ENCODE data around the gene PDLIM1. TPM values are rescaled to one million over a fixed set of nuclear protein-coding genes. Genes with fewer than 3 reads are reported as not detected.

The PDLIM1 gene
- polyA plus RNA-seq, 1 of the 3 experiments (the other 2 are of a cell fraction) = 97.2 TPM

DNA sequence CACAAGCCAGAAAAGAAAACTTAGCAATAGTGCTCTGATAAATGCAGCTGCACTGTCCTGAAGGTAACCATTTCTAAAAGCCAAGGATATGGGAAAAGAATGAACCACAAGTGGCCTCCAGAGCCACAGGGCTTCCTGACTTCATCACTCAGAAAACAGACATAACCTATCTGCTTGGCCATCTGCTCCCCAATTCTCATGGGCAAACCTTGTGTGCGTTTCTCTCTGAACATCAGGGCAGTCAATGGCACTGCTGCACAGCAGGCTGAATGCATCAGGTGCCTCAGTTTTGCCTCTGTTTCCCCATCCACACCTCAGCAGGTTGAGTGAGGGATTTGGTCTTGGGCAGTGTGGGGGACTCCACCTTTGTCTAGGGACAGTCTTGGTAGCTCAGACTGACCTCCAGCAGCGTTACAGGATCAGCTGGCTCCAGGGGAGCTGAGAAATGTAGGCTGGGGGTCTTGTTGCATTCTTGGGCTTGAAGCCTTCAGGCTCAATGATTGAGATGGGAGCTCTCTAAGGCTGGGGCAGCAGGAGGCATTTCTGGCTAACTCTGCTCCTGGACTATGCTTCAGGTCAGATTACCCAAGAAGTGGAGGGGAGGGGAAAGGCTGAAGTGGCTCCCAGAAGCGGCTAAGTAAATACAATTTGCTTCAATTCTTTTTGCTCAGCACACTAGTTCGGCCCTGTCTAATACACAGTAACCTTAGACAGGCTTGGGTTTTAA lies 23.6 kb upstream of the PDLIM1 start:
- no peak overlapping the region for H3K4me2 ChIP-seq
- no peak for DNase-seq
- H3K9me3 ChIP-seq = no peaks in the 10 kb centered on the region
- CTCF ChIA-PET = interaction anchor here (1.2 to 1.8 kb wide), 2 partner anchors 12 to 71 kb away, joined by 4 to 5 read pairs; no protein-coding TSS in a partner anchor
- no peaks in the 10 kb centered on the region for H3K27me3 ChIP-seq (ENCODE audit: insufficient read depth)
- H4K20me1 ChIP-seq (ENCODE audit: insufficient read depth) = no peaks in the 10 kb centered on the region
- H3K4me3 ChIP-seq (ENCODE audit: low read depth in 2 of 2, low read length in 1 of 2) = no peak overlapping the region
- H3F3A ChIP-seq (replicated peaks; ENCODE audit: insufficient read depth) = peaks cover 3% of the 10 kb centered on the region
- POLR2A ChIA-PET = no interaction called here
- no peak for TF ChIP-seq FOXM1 (IDR thresholded peaks at IDR 0.05; ENCODE audit: low read depth)
- no peak for TF ChIP-seq TCF12 (IDR thresholded peaks at IDR 0.05)
- H2AFZ ChIP-seq (ENCODE audit: low read depth) = no peak overlapping the region
- H3K4me1 ChIP-seq (ENCODE audit: control insufficient read depth in 1 of 2, insufficient read depth in 2 of 2, low read depth in 1 of 2, low read length in 1 of 2) = peaks cover 0 to 5% of the 10 kb centered on the region in 2 experiments; a peak in 1 of 4 replicates
- no peaks in the 10 kb centered on the region for H3K36me3 ChIP-seq (replicated peaks in 1 of 2; ENCODE audit: control insufficient read depth in 1 of 2, insufficient read depth in 2 of 2, low read length in 1 of 2)
- no peaks in the 10 kb centered on the region for H3K9me2 ChIP-seq
- H3K9ac ChIP-seq = no peak overlapping the region
- no peak overlapping the region for H3K27ac ChIP-seq (ENCODE audit: low read depth in 2 of 2, low read length in 1 of 2)
- 91% methylated on average over 4 of the region's 4 CpGs for WGBS (ENCODE audit: low lambda C conversion rate)
- no peaks in the 10 kb centered on the region for H3K79me2 ChIP-seq (ENCODE audit: insufficient read depth)

DNA sequence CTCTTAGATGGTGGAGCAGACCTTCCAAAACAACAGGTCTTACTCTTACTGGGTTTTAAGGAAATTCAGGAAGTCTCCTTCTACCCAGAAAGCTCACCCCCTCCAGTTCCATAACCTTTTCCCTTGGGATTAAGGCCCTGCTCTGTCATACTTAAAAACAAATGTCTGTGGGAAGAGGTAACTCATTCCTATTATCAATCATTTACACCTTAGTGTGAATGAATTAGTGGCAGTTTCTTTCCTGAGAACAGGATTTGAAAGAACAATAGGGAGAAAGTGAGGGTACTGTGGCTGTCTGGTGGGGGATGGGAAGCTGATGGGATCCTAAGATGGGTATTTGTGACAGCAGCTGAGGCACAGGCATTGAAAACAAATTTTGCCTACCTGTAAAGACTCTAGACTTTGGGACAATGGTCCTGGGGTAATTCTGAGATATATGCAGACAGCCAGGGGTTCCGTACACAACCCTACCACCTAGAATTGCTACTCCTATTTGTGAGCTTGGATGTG lies 22.2 kb upstream of the PDLIM1 start:
- H3K9me2 ChIP-seq = no peaks in the 10 kb centered on the region
- TF ChIP-seq, protein P1, sequence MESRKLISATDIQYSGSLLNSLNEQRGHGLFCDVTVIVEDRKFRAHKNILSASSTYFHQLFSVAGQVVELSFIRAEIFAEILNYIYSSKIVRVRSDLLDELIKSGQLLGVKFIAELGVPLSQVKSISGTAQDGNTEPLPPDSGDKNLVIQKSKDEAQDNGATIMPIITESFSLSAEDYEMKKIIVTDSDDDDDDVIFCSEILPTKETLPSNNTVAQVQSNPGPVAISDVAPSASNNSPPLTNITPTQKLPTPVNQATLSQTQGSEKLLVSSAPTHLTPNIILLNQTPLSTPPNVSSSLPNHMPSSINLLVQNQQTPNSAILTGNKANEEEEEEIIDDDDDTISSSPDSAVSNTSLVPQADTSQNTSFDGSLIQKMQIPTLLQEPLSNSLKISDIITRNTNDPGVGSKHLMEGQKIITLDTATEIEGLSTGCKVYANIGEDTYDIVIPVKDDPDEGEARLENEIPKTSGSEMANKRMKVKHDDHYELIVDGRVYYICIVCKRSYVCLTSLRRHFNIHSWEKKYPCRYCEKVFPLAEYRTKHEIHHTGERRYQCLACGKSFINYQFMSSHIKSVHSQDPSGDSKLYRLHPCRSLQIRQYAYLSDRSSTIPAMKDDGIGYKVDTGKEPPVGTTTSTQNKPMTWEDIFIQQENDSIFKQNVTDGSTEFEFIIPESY (IDR thresholded peaks at IDR 0.05; ENCODE audit: borderline replicate concordance, low read depth) = no peak
- H3K4me2 ChIP-seq = no peak overlapping the region
- ChIA-PET POLR2A (no interaction called here), CTCF (interaction anchor here (1.8 kb wide), 1 partner anchor 70 kb away, joined by 5 read pairs; no protein-coding TSS in a partner anchor)
- H3K9ac ChIP-seq = no peak overlapping the region
- no peak overlapping the region for H2AFZ ChIP-seq (ENCODE audit: low read depth)
- H3K9me3 ChIP-seq = no peaks in the 10 kb centered on the region
- H3K79me2 ChIP-seq (ENCODE audit: insufficient read depth) = no peaks in the 10 kb centered on the region
- H3K4me1 ChIP-seq (ENCODE audit: control insufficient read depth in 1 of 2, insufficient read depth in 2 of 2, low read depth in 1 of 2, low read length in 1 of 2) = peaks cover 0 to 5% of the 10 kb centered on the region in 2 experiments; a peak in 1 of 4 replicates
- no peak for DNase-seq
- 100% methylated on average over 1 of the region's 1 CpG for WGBS (ENCODE audit: low lambda C conversion rate)
- no peak overlapping the region for H3K27ac ChIP-seq (ENCODE audit: low read depth in 2 of 2, low read length in 1 of 2)
- no peaks in the 10 kb centered on the region for H3K36me3 ChIP-seq (replicated peaks in 1 of 2; ENCODE audit: control insufficient read depth in 1 of 2, insufficient read depth in 2 of 2, low read length in 1 of 2)
- no peaks in the 10 kb centered on the region for H4K20me1 ChIP-seq (ENCODE audit: insufficient read depth)
- H3F3A ChIP-seq (replicated peaks; ENCODE audit: insufficient read depth) = peaks cover 12% of the 10 kb centered on the region
- no peaks in the 10 kb centered on the region for H3K27me3 ChIP-seq (ENCODE audit: insufficient read depth)
- H3K4me3 ChIP-seq (ENCODE audit: low read depth in 2 of 2, low read length in 1 of 2) = no peak overlapping the region

DNA sequence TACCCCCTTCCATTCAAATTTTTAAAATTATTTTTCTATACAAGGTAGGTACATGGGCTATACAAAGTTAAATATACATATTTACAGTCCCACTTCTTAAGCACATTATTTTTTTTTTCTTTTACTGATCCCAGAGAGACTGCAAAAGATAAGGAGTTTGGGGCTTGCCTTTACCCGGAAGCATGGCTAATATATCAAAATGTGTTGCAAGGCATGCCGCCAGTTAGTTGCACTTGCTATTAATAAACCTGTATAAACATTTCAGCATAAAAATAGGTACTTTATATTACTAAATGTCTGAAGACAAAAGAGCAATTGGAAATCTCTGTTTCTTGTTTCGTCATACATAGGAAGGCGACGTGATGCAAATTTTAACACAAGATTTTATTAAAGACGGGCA lies 21.5 kb upstream of the PDLIM1 start:
- DNase-seq = no peak
- ChIA-PET CTCF (no interaction called here), POLR2A (no interaction called here)
- Histone ChIP-seq H3K4me2 (no peak overlapping the region), H3K36me3 (replicated peaks in 1 of 2; ENCODE audit: control insufficient read depth in 1 of 2, insufficient read depth in 2 of 2, low read length in 1 of 2) (no peaks in the 10 kb centered on the region), H3K4me1 (ENCODE audit: control insufficient read depth in 1 of 2, insufficient read depth in 2 of 2, low read depth in 1 of 2, low read length in 1 of 2) (peaks cover 0 to 5% of the 10 kb centered on the region in 2 experiments; a peak in 1 of 4 replicates), H3K27me3 (ENCODE audit: insufficient read depth) (no peaks in the 10 kb centered on the region), H3K9me3 (no peaks in the 10 kb centered on the region), H2AFZ (ENCODE audit: low read depth) (no peak overlapping the region), H3K9ac (no peak overlapping the region), H3K79me2 (ENCODE audit: insufficient read depth) (no peaks in the 10 kb centered on the region), H3K9me2 (no peaks in the 10 kb centered on the region), H3F3A (replicated peaks; ENCODE audit: insufficient read depth) (peaks cover 20% of the 10 kb centered on the region), H4K20me1 (ENCODE audit: insufficient read depth) (no peaks in the 10 kb centered on the region), H3K4me3 (ENCODE audit: low read depth in 2 of 2, low read length in 1 of 2) (no peak overlapping the region), H3K27ac (ENCODE audit: low read depth in 2 of 2, low read length in 1 of 2) (no peak overlapping the region)
- 93% methylated on average over 6 of the region's 6 CpGs for WGBS (ENCODE audit: low lambda C conversion rate)
- no peak for TF ChIP-seq EP300 (IDR thresholded peaks at IDR 0.05; ENCODE audit: borderline replicate concordance in 1 of 2, low read depth in 1 of 2, low read length in 1 of 2)
- TF ChIP-seq, protein P2, sequence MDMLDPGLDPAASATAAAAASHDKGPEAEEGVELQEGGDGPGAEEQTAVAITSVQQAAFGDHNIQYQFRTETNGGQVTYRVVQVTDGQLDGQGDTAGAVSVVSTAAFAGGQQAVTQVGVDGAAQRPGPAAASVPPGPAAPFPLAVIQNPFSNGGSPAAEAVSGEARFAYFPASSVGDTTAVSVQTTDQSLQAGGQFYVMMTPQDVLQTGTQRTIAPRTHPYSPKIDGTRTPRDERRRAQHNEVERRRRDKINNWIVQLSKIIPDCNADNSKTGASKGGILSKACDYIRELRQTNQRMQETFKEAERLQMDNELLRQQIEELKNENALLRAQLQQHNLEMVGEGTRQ (IDR thresholded peaks at IDR 0.05; ENCODE audit: borderline replicate concordance, low read depth, low read length) = no peak
- no peak for TF ChIP-seq JUND (IDR thresholded peaks at IDR 0.05)
- no peak for TF ChIP-seq TAF1 (IDR thresholded peaks at IDR 0.05; ENCODE audit: borderline replicate concordance, low read depth, low read length)
- no peak for TF ChIP-seq MEF2A (IDR thresholded peaks at IDR 0.05; ENCODE audit: borderline replicate concordance, low read depth)
- TF ChIP-seq EZH2phosphoT487 (IDR thresholded peaks at IDR 0.05; ENCODE audit: borderline replicate concordance, low read depth) = no peak
- no peak for TF ChIP-seq RAD21 (IDR thresholded peaks at IDR 0.05; ENCODE audit: low read length)
- TF ChIP-seq, protein P3, sequence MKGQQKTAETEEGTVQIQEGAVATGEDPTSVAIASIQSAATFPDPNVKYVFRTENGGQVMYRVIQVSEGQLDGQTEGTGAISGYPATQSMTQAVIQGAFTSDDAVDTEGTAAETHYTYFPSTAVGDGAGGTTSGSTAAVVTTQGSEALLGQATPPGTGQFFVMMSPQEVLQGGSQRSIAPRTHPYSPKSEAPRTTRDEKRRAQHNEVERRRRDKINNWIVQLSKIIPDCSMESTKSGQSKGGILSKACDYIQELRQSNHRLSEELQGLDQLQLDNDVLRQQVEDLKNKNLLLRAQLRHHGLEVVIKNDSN (IDR thresholded peaks at IDR 0.05; ENCODE audit: borderline replicate concordance, low read depth) = no peak
- no peak for TF ChIP-seq CHD2 (IDR thresholded peaks at IDR 0.05; ENCODE audit: low read length, partially characterized antibody)

All from SK-N-SH (cell line).